Subcutaneous abdominal adipose tissue (tissue), 5 donors: ENCODE data around the gene SERPINE2.

Source experiments
- H3K27ac ChIP-seq: one replicate; pipeline ENCODE4 v1.7.0; 2013; ENCODE audit warnings: low read depth, mild to moderate bottlenecking, inconsistent platforms, low read length, moderate library complexity
- H3K27me3 ChIP-seq, 5 donors: one replicate each; pipeline ENCODE4 v1.7.0; 2013; ENCODE audit warnings: low read length in 5 of 5, inconsistent platforms in 1 of 5; ENCODE audit not compliant: control insufficient read depth in 5 of 5, insufficient read depth in 4 of 5
- H3K36me3 ChIP-seq, 5 donors: one replicate each; pipeline ENCODE4 v1.7.0; 2013; ENCODE audit warnings: low read length in 5 of 5; ENCODE audit not compliant: control insufficient read depth in 5 of 5, insufficient read depth in 5 of 5
- H3K4me1 ChIP-seq, 5 donors: one replicate each; pipeline ENCODE4 v1.7.0; 2013; ENCODE audit warnings: low read length in 5 of 5, mild to moderate bottlenecking in 3 of 5, moderate library complexity in 1 of 5; ENCODE audit not compliant: control insufficient read depth in 5 of 5, insufficient read depth in 5 of 5
- H3K4me3 ChIP-seq, 5 donors: one replicate each; pipeline ENCODE4 v1.7.0; 2013; ENCODE audit warnings: low read length in 5 of 5, low read depth in 1 of 5
- H3K9ac ChIP-seq, 5 donors: one replicate each; pipeline ENCODE4 v1.7.0; 2013; ENCODE audit warnings: low read length in 5 of 5, mild to moderate bottlenecking in 4 of 5, moderate library complexity in 3 of 5
- H3K9me3 ChIP-seq, 5 donors: one replicate each; pipeline ENCODE4 v1.7.0; 2013; ENCODE audit warnings: low read length in 5 of 5; ENCODE audit not compliant: control insufficient read depth in 5 of 5
- donor health status: healthy.
- donor health status: healthy.
- donor health status: healthy.
- donor health status: healthy.
- donor health status: healthy.

The SERPINE2 gene

DNA sequence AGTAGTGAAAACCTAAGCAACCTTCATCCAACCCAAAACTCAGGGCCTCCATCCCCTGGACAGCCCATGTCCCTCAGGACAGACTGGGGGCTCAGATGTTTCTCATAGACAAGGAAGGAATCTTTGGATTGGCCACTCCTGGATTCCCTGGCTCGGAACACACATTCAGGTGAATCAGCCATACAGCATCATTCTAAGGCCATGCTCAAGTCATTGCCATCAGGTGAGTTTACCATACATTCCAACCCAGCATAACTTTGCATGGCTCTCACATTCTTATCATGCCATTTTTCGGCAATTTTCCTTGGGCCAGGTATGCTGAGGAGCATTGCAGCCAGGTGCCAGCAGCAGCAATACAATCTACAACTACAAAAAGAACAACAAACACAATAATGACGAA lies 34.6 kb upstream of the SERPINE2 start:
- Histone ChIP-seq H3K4me3 (no peak overlapping the region), H3K36me3 (no peaks in the 10 kb centered on the region), H3K4me1 (peaks cover 0 to 2% (median 0%) of the 10 kb centered on the region in 5 donors), H3K9me3 (no peaks in the 10 kb centered on the region), H3K27ac (no peak overlapping the region), H3K9ac (no peak overlapping the region), H3K27me3 (peaks cover 0 to 2% (median 0%) of the 10 kb centered on the region in 5 donors)

DNA sequence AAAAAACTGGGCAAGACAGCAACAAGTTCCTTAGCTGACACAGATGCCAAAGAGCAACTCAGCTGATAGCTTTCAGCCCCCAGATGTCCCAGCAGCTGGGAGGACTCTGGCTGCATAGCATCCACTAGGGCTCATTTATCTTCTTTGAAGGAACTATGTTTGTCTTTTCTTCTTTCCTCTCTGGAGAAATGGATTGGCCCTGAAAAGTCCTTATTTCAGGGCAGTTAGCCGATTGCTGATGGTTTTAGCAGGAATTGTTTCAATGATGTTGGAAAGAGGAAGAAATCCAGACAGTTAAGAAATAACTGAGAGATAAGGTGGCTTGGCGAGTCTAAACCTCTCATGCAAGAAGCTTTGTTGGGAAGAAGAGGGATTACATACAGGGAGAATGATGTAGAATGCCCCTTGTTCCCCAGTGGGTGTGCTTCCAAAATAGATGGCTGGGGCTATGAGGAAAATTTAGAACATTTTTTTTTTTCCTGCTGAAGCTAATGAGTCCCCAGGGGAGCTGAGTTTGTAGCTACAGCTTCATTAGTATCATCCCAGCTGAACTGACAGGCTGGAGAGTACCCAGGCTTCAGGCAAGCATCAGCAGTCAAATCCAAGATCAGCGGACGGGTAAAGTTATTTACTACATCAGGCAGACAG lies 33.6 kb upstream of the SERPINE2 start:
- Histone ChIP-seq H3K9me3 (no peaks in the 10 kb centered on the region), H3K4me1 (peaks cover 0 to 2% (median 0%) of the 10 kb centered on the region in 5 donors), H3K36me3 (no peaks in the 10 kb centered on the region), H3K27me3 (peaks cover 0 to 2% (median 0%) of the 10 kb centered on the region in 5 donors), H3K9ac (no peak overlapping the region), H3K4me3 (no peak overlapping the region), H3K27ac (no peak overlapping the region)

DNA sequence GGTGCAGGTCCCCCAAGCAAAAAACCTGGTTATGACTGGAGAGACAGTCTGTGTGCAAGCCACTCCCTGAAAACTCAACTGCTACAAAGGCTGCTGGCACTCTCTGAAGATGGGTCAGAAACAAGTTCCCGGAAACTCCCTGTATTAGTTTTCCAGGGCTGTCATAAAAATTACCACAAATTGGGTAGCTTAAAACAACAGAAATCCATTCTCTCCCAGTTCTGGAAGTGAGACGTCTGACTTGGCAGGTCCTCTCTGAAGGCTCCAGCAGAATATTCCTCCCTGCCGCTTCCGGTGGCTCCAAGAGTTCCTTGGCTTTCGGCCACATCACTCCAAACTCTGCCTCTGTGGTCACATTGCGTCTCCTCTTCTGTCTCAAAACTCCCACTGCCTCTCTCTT lies 30.1 kb upstream of the SERPINE2 start:
- Histone ChIP-seq H3K27me3 (peaks cover 0 to 2% (median 0%) of the 10 kb centered on the region in 5 donors), H3K9me3 (no peaks in the 10 kb centered on the region), H3K27ac (no peak overlapping the region), H3K4me3 (no peak overlapping the region), H3K4me1 (peaks cover 0 to 2% (median 0%) of the 10 kb centered on the region in 5 donors), H3K36me3 (no peaks in the 10 kb centered on the region), H3K9ac (no peak overlapping the region)

DNA sequence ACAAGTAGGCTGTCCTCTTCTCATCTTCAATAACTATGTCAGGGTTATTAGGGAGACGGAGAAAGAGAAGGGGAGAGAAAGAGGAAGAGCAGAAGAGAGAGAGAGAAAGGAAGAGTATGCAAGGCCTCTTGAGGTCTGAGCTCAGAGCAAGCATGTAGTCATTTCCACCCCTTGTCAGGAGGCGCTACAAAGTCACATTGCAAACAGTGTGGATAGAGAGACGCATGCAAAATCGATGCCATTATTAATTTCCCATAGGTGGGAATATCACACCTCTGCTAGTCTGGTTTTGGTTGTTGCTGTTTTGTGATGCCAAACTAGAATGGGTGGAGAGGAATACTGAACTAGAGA lies 24.2 kb upstream of the SERPINE2 start:
- Histone ChIP-seq H3K4me1 (peaks cover 0 to 10% (median 0%) of the 10 kb centered on the region in 5 donors), H3K9me3 (no peaks in the 10 kb centered on the region), H3K9ac (no peak overlapping the region), H3K36me3 (no peaks in the 10 kb centered on the region), H3K27ac (no peak overlapping the region), H3K27me3 (no peaks in the 10 kb centered on the region), H3K4me3 (no peak overlapping the region)

DNA sequence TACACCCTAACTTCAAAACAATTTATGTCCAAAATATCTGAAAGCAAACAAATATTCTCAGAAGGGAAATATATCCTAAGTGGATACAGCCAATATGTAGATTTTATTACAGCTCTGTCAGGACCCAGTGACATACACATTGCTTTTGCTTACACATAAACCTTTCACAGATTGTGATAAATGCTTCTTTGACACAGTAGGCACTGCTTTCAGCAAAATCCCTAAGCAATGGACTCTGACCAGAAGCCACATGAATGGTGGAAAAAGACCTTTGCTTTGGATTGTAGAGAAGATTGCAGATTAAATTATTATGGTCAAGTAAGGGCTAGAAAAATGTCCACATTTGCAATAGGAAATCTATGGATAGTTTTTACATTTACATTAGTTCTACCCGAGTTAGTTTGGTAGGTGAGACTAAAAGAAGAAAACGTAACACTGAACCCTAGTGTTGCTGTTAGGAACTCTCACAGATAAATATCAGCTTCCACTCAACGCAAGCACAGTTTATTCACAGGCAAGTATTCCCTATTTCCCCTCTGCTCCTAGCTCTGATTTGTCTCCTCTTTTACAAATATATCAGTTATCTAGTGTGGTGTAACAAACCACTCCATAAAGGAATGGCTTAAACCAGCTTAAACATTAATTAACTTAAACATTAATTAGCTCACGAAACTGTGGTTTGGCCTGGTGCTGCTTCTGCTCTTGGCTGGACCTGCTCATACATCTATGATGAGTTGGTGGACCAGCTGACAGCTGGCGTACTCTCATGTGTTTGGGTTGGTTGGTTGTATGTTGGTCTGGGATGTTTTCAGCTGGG lies 23.6 kb upstream of the SERPINE2 start:
- no peak overlapping the region for H3K27ac ChIP-seq
- H3K9me3 ChIP-seq = no peaks in the 10 kb centered on the region
- H3K27me3 ChIP-seq = no peaks in the 10 kb centered on the region
- no peaks in the 10 kb centered on the region for H3K36me3 ChIP-seq
- no peak overlapping the region for H3K4me3 ChIP-seq
- H3K4me1 ChIP-seq = peaks cover 0 to 10% (median 0%) of the 10 kb centered on the region in 5 donors
- H3K9ac ChIP-seq = no peak overlapping the region

DNA sequence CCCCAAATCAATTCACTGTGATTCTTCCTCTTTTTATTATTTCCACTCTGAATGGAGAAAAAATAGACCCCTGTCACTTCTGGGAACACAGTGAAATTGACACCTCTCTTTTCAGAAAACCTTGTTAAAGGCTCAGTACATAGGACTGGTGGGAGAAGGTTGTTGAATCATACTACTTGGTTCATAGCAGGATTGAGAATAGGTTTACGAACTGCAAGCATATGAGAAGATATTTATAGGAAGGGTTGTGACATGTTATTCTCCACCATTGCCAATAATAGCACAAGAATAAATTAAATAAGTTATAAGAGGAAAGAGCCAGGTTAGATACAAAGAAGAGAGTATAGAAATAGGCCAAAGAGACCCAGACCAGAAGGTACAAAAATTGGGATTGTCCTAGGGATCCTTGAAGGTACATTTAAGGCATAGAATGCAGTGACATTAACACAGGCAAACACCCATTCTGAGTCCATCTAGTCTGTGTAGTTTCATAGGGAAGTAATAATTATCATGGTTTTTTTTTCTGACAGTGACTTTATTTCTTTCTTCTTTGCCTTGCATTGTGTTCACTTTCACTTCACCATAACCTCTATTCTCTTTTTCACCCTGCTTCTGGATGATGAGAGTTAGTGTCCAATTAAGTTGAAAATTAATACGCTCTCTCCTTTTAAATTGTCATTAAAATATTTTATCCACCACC lies 21.8 kb upstream of the SERPINE2 start:
- Histone ChIP-seq H3K4me1 (peaks cover 0 to 10% (median 0%) of the 10 kb centered on the region in 5 donors), H3K27me3 (no peaks in the 10 kb centered on the region), H3K27ac (no peak overlapping the region), H3K9me3 (no peaks in the 10 kb centered on the region), H3K9ac (no peak overlapping the region), H3K4me3 (no peak overlapping the region), H3K36me3 (no peaks in the 10 kb centered on the region)

DNA sequence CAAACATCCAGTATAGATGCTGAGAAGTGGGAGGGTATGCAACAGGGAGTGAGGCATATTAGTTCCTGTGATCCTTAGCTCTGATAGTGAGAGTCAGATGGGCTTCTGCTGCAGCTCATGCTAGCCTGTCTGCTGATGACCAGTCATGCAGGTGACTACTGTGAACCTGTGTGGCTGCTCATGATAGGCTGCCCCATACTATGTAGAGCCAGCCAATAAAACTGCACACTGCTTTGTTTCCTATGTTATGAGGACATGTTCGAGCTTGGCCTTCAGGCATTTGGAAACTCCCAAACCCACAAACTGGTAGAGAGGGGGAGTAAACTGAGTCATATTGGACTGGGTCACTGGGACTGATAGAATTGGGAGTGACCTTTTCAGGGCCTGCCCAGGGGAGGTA lies 20.1 kb upstream of the SERPINE2 start:
- peaks cover 0 to 10% (median 0%) of the 10 kb centered on the region in 5 donors for H3K4me1 ChIP-seq
- no peak overlapping the region for H3K27ac ChIP-seq
- H3K9me3 ChIP-seq = no peaks in the 10 kb centered on the region
- H3K4me3 ChIP-seq = no peak overlapping the region
- H3K9ac ChIP-seq = no peak overlapping the region
- no peaks in the 10 kb centered on the region for H3K36me3 ChIP-seq
- no peaks in the 10 kb centered on the region for H3K27me3 ChIP-seq

DNA sequence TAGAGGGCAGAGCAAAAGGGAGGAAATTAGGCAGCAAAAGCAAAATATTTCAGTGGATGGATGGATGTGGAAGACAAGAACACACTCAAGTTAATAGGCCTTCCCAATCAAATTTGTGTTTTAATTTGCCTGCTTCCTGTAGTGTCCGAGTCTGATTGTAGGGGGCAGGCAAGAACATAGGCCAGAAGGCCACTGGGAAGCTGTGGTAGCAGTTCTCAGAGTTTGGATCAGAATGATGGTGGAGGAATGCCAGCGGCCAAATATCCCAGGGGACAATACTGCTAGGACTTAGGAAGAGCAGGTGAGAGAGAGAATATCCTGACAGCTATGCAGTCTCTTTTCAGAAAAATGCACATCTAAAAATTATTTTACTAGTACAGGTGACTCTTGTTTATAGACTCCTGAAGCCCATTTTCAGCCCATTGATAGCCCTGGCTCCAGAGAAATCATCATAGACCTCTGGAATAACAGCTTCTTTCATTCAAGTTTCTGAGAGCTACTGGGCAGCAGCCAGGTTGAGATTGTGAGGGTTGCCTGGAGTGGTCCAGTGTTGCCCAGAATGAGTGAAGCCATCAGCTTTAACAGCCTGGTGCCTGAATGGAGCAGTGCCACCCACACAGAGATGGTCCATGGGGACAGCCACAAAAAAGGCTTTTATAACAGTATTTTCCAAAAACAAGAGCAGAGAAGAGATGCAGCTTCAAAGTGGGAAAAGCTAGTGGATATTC lies 19.1 kb upstream of the SERPINE2 start:
- peaks cover 0 to 10% (median 0%) of the 10 kb centered on the region in 5 donors for H3K4me1 ChIP-seq
- no peak overlapping the region for H3K9ac ChIP-seq
- no peaks in the 10 kb centered on the region for H3K9me3 ChIP-seq
- H3K36me3 ChIP-seq = no peaks in the 10 kb centered on the region
- H3K27ac ChIP-seq = no peak overlapping the region
- no peak overlapping the region for H3K4me3 ChIP-seq
- no peaks in the 10 kb centered on the region for H3K27me3 ChIP-seq

DNA sequence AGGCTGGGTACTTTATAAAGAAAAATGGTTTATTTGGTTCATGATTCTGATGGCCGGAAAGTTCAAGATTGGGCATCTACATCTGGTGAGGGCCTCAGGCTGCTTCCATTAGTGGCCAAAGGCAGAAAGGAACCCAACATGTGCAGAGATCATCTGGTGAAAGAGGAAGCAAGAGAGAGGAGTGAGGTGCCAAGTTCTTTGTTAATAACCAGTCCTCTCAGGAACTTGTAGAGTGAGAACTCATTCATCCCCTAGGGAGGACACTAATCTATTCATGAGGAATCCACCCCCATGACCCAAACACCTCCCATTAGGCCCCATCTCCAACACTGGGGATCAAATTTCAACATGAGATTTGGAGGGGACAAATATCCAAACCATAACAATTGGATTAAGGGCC lies 17.8 kb upstream of the SERPINE2 start:
- Histone ChIP-seq H3K4me1 (peaks cover 0 to 3% (median 0%) of the 10 kb centered on the region in 5 donors), H3K4me3 (no peak overlapping the region), H3K27ac (no peak overlapping the region), H3K27me3 (no peaks in the 10 kb centered on the region), H3K36me3 (no peaks in the 10 kb centered on the region), H3K9me3 (no peaks in the 10 kb centered on the region), H3K9ac (no peak overlapping the region)
